Measurements from ENCODE around the gene TEX264. TPM values are rescaled to one million over a fixed set of nuclear protein-coding genes. Genes with fewer than 3 reads are reported as not detected.

The TEX264 gene
- total and polyA plus RNA-seq, 2 experiments from 2014 or later = 59.6 to 98.7 TPM

DNA sequence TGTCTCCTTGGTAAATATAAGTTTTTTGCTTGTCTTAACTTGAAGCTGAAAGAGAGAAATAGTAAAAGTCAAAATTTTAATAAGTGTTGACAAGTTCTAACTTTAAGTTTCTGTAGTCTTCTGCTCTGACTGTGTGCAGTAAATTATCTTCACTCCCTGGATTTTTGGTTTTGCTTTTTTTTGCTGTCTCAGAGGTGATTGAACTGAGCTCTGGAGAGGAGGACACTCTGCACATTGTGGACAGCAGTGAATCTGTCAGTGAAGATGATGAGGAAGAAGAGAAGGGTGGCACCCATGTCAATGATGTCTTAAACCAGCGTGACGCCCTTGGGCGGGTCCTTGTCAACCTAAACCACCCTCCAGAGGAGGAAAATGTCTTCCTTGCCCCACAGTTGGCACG lies 40.5 kb upstream of the TEX264 start:
- TF ChIP-seq EZH2phosphoT487 (IDR thresholded peaks at IDR 0.05; ENCODE audit: low read depth, severe bottlenecking, unreplicated experiment) (no peak), EZH2 (IDR thresholded peaks at IDR 0.05; ENCODE audit: borderline replicate concordance) (no peak)
- TF ChIP-seq, protein P1, sequence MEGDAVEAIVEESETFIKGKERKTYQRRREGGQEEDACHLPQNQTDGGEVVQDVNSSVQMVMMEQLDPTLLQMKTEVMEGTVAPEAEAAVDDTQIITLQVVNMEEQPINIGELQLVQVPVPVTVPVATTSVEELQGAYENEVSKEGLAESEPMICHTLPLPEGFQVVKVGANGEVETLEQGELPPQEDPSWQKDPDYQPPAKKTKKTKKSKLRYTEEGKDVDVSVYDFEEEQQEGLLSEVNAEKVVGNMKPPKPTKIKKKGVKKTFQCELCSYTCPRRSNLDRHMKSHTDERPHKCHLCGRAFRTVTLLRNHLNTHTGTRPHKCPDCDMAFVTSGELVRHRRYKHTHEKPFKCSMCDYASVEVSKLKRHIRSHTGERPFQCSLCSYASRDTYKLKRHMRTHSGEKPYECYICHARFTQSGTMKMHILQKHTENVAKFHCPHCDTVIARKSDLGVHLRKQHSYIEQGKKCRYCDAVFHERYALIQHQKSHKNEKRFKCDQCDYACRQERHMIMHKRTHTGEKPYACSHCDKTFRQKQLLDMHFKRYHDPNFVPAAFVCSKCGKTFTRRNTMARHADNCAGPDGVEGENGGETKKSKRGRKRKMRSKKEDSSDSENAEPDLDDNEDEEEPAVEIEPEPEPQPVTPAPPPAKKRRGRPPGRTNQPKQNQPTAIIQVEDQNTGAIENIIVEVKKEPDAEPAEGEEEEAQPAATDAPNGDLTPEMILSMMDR (IDR thresholded peaks at IDR 0.05; ENCODE audit: poor library complexity) = no peak
- no peaks in the 10 kb centered on the region for H3K9me2 ChIP-seq (replicated peaks; ENCODE audit: insufficient read depth)
- 97% methylated on average over 4 of the region's 4 CpGs for WGBS (ENCODE audit: low lambda C conversion rate, missing lambda C conversion rate)
- H2AFZ ChIP-seq = no peak overlapping the region
- no peak overlapping the region for H3K27ac ChIP-seq
- no peaks in the 10 kb centered on the region for H3K9me3 ChIP-seq (ENCODE audit: low read depth)
- no peaks in the 10 kb centered on the region for H4K20me1 ChIP-seq (ENCODE audit: insufficient read depth, poor library complexity, severe bottlenecking)
- no peaks in the 10 kb centered on the region for H3K27me3 ChIP-seq
- no peak overlapping the region for H3K4me2 ChIP-seq
- H3K36me3 ChIP-seq (replicated peaks; ENCODE audit: insufficient read depth, low read depth) = no peaks in the 10 kb centered on the region
- no peaks in the 10 kb centered on the region for H3K79me2 ChIP-seq
- no peak for DNase-seq (ENCODE audit: low spot score)
- no peaks in the 10 kb centered on the region for H3K4me1 ChIP-seq (ENCODE audit: insufficient read depth)
- no peak overlapping the region for H3K4me3 ChIP-seq

DNA sequence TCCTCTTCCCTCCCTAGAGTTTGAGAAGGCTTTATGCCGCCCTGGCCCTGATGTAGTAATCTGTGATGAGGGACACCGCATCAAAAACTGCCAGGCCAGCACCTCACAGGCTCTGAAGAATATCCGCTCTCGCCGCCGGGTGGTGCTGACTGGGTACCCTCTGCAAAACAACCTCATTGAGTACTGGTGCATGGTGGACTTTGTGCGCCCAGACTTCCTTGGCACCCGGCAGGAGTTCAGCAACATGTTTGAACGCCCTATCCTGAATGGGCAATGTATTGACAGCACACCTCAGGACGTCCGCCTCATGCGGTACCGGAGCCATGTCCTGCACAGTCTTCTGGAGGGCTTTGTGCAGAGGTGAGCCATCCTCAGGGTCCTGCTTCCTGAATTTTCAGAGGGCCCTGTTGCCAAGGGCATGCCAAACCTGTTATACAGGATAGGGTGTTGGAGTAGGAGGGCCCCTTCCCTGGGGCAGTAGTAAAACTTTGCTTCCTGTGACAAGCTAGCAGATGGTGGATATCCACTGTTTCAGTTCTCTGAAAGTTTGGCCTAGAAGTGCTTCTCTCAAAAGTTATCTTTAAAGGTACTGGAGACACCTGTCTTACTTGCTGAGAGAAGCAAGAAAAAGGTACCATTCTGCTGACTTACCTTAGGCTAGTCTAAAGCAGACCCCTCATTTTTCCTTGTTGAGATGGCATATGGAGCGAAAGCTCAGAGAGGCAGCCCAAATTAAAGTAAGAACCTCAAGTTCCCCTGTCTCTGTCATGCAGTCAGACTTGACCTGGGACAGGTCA lies 33.7 kb upstream of the TEX264 start:
- Histone ChIP-seq H3K9me3 (ENCODE audit: low read depth) (no peaks in the 10 kb centered on the region), H3K4me3 (no peak overlapping the region), H3K79me2 (no peaks in the 10 kb centered on the region), H4K20me1 (ENCODE audit: insufficient read depth, poor library complexity, severe bottlenecking) (no peaks in the 10 kb centered on the region), H3K27ac (peak overlapping the region; percentile 13), H3K36me3 (replicated peaks; ENCODE audit: insufficient read depth, low read depth) (no peaks in the 10 kb centered on the region), H3K9me2 (replicated peaks; ENCODE audit: insufficient read depth) (no peaks in the 10 kb centered on the region), H3K4me2 (peak overlapping the region; percentile 31), H2AFZ (no peak overlapping the region), H3K27me3 (no peaks in the 10 kb centered on the region), H3K4me1 (ENCODE audit: insufficient read depth) (no peaks in the 10 kb centered on the region)
- DNase-seq (ENCODE audit: low spot score) = no peak
- 96% methylated on average over 14 of the region's 14 CpGs for WGBS (ENCODE audit: low lambda C conversion rate, missing lambda C conversion rate)
- TF ChIP-seq EZH2 (IDR thresholded peaks at IDR 0.05; ENCODE audit: borderline replicate concordance) (no peak), EZH2phosphoT487 (IDR thresholded peaks at IDR 0.05; ENCODE audit: low read depth, severe bottlenecking, unreplicated experiment) (no peak)
- TF ChIP-seq, protein P1 (IDR thresholded peaks at IDR 0.05; ENCODE audit: poor library complexity) = no peak

DNA sequence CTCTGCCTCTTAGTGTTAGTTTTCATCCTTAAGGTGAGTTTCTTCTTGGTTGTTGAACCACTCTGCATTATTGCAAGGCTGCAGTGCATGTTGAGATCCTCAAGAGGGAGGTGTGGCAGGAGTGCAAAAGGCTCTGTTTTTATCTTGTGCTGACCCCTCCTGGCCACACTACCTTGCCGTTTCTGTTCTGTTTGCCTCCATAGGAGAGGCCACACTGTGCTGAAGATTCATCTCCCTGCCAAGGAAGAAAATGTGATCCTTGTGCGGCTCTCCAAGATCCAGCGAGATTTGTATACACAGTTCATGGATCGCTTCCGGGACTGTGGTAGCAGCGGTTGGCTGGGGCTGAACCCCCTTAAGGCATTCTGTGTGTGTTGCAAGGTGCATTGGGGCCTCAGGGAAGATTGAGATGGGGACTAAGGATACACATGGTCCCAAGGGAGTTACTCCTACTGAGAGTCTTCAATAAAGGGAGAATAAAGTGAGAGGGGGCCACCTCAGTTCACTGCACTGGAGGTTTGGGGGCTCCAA lies 33.0 kb upstream of the TEX264 start:
- TF ChIP-seq EZH2phosphoT487 (IDR thresholded peaks at IDR 0.05; ENCODE audit: low read depth, severe bottlenecking, unreplicated experiment) = no peak
- TF ChIP-seq, protein P1 (IDR thresholded peaks at IDR 0.05; ENCODE audit: poor library complexity) = peak; percentile 73
- H2AFZ ChIP-seq = no peak overlapping the region
- peak overlapping the region; percentile 13 for H3K27ac ChIP-seq
- no peaks in the 10 kb centered on the region for H3K79me2 ChIP-seq
- no peaks in the 10 kb centered on the region for H4K20me1 ChIP-seq (ENCODE audit: insufficient read depth, poor library complexity, severe bottlenecking)
- DNase-seq (ENCODE audit: low spot score) = peak; percentile 80
- H3K36me3 ChIP-seq (replicated peaks; ENCODE audit: insufficient read depth, low read depth) = no peaks in the 10 kb centered on the region
- H3K4me3 ChIP-seq = no peak overlapping the region
- H3K9me2 ChIP-seq (replicated peaks; ENCODE audit: insufficient read depth) = no peaks in the 10 kb centered on the region
- no peaks in the 10 kb centered on the region for H3K9me3 ChIP-seq (ENCODE audit: low read depth)
- H3K4me2 ChIP-seq = peak overlapping the region; percentile 31
- WGBS (ENCODE audit: low lambda C conversion rate, missing lambda C conversion rate) = 70% methylated on average over 6 of the region's 6 CpGs
- H3K4me1 ChIP-seq (ENCODE audit: insufficient read depth) = no peaks in the 10 kb centered on the region
- H3K27me3 ChIP-seq = no peaks in the 10 kb centered on the region
